C1 segment of cervical spinal cord (tissue), 14 donors: ENCODE results near the gene CACNA1H.
"Not testable (repeated sequence)": the region's sequence is repeated elsewhere in the genome, so short reads cannot be mapped to it uniquely, and the experiment has no call there.

Experiments used
- DNase-seq, 14 donors: peaks; one replicate each; lab custom pipeline; 2025; lab: John Stamatoyannopoulos, UW

CACNA1H gene

GRCh38 chr16:1247903-1248537, 95.1 kb downstream of the CACNA1H start:
- DNase-seq, result not testable (repeated sequence)

DNA sequence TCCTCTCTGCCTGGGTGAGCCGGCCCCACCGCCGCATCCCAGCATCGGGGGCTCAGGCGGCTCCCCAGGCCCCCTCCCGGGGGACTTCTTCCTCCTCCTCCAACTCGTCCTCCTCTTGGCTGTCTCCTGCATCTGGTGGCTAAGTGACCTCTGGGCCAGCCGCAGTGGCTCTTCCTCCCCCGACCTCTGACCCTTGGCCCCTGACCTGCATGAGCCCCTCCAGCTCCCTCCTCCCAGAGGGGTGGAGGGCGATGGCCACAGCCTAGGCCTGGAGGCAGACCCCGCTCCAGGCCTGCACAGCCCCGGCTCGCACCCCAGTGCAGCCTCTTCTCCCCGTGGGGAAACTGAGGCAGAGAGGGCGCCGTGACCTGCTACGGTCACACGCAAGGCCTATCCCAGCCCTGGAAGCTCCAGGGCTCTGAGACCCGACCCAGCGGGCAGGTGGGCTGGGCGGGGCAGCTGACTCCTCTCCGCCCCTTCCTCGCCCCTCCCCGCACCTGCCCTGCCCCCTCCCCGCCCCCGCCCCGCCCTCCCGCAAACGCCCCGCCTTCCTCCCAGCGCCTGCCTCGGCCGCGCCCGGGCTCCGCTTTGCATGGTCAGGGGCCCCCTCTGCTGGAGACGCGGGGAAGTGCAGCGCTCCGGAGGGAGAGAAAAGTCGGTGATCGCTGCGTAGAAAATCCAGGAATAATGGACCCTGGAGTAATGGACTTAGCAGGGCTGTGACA, 96.3 kb downstream of the CACNA1H start:
- not testable (repeated sequence) for DNase-seq

GRCh38 chr16:1253701-1254364, 100.9 kb downstream of the CACNA1H start:
- DNase-seq, result not testable (repeated sequence)

DNA sequence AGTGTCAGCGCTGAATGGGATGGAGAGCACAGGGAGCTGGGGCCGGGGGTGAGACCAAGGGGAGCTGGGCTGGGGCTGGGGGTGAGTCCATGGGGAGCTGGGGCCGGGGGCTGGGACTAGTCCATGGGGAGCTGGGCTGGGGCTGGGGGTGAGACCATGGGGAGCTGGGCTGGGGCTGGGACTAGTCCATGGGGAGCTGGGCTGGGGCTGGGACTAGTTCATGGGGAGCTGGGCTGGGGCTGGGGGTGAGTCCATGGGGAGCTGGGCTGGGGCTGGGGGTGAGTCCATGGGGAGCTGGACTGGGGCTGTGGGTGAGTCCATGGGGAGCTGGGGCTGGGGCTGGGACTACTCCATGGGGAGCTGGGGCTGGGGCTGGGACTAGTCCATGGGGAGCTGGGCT, 101.9 kb downstream of the CACNA1H start:
- not testable (repeated sequence) for DNase-seq

GRCh38 chr16:1255276-1256122, 102.6 kb downstream of the CACNA1H start, which contains the start of gene TPSD1:
TPSD1 (plus strand) TSS chr16:1256069; CDS start chr16:1256281, 212 bp downstream.
- DNase-seq, result not testable (repeated sequence)

- DNase-seq, result not testable (repeated sequence)
Observed at GRCh38 chr16:1256296-1256873, 103.5 kb downstream of the CACNA1H start.

- DNase-seq, result no peak
Observed at GRCh38 chr16:1256874-1257322, 104.0 kb downstream of the CACNA1H start.

GRCh38 chr16:1257561-1258224, 104.8 kb downstream of the CACNA1H start:
- no peak for DNase-seq

DNA sequence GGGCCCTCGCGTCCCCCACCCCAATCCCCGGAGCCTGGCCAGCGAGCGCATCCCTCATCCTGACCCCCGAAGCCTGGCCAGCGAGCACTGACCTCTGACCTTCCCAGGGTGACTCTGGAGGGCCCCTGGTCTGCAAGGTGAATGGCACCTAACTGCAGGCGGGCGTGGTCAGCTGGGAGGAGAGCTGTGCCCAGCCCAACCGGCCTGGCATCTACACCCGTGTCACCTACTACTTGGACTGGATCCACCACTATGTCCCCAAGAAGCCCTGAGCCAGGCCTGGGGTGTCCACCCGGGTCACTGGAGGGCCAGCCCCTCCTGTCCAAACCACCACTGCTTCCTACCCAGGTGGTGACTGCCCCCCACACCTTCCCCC, 105.3 kb downstream of the CACNA1H start:
- DNase-seq, result no peak

- no peak for DNase-seq
Observed at GRCh38 chr16:1258906-1259759, 106.2 kb downstream of the CACNA1H start.

GRCh38 chr16:1259760-1260068, 106.8 kb downstream of the CACNA1H start:
- no peak for DNase-seq

- no peak for DNase-seq
Observed at GRCh38 chr16:1260101-1260680, 107.3 kb downstream of the CACNA1H start.

DNA sequence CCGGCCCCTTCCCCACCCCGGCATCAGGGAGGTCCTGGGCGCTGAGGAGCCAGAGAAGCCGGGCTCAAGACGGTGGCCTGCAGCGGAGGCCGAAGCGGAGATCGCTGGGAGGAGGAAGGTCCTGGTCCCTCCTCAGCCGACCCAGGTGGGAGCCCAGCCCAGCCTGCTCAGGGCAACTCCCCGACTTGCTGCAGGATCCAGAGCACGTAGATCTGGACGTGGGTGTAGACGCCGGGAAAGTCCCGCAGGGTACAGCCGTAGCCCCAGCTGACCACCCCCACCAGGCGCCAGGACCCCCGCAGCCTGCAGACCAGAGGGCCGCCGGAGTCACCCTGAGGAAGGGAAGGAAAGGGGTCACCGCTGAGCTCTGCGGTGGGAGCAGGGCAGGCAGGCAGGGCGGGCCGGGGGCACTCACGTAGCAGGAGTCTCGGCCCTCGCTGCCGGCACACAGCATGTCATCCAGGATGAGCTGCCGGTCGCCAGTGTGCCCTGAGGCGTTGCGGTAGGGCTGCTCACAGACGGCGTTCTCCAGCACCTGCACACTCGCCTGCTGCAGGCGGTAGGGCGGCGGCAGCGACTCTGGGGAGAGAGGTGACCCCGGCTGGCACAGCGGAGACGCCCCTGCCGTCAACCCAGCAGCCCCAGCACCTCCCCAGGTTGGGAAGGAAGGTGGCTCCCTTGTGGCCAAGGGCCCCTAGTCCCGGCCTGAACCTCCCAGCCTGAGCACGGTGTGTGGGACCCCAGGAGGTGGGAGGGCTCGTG, 108.4 kb downstream of the CACNA1H start:
- DNase-seq, result no peak

DNA sequence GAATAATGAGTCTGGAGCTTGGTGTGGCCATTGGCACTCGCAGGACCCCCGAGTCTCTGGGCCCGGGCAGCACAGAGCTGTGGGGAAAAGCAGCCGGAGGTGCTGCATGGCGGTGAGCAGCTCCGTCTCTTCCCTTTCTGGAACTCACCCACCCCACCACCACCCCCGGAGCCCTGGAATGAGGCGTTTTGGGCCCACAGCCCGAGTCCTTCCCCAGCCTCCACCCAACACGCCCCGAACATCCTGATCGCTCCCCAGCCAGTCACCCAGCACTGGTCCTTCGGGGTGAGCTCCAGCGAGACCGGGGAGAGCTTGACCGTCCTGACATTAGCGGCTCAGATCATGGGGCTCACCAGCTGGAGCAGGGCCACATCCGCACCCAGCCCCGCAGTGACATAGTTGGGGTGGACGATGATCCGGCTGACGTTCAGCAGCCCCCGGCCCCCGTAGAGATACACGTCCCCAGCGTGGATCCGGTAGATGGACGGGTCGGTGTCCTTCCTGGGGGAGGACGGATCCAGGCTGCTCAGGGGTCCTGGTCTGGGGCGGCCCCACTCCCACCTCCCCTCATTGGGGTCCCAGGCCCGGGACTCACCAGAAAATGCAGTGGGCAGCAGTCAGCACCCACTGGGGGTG, 109.4 kb downstream of the CACNA1H start:
- no peak for DNase-seq

- no peak for DNase-seq
Observed at GRCh38 chr16:1262846-1263221, 109.9 kb downstream of the CACNA1H start.

DNA sequence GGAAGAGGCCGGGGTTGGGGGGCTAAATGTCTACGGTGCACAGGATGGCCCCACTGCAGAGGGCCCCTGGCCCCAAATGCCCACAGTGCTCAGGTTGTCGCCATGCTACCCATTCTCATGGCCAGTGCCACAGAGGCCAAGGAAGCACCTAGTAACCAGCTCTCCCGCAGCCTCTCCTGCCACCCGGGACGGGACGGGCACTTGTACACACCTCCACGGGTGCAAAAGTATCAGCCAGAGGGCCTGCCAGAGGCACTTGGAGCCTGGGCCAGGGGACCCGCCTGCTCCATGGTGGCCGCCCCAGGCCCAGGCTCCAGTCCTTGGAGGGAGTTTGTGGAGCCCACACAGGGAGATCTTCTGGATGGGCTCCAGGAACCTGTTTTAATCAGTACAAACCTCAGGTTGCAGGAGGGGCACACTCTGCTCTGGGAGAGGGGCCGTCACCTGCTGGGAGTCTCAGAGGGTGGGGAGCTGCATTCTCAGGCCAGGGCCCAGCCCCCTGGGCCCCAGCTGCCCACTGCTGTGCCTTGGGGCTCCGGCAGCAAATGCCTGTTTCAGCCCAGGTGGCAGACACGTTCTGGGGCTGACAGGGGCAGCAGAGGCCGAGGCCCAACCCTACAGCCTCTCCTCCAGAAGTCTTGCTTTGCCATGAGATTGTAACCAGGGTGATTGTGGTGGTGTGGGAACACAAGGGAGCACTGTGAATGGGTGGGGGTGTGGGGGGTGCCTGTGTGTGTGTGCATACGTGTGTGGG, 110.9 kb downstream of the CACNA1H start:
- no peak for DNase-seq

GRCh38 chr16:1264345-1265089, 111.6 kb downstream of the CACNA1H start:
- DNase-seq, result no peak
